Stimulated activated CD4-positive, alpha-beta T cell treated with anti-CD3 and anti-CD28 coated beads, Interleukin-1b, Interleukin-23, amount 100 ng/mL, for 24 hours (primary cell): ENCODE data around the gene SNX10.

Source experiments
- DNase-seq, 4 experiments: peaks; one replicate each; pipeline ENCODE4 v3.0.0-alpha.2; 2020; ENCODE audit warnings: low read depth in 4 of 4, low spot score in 1 of 4

SNX10 gene

DNA sequence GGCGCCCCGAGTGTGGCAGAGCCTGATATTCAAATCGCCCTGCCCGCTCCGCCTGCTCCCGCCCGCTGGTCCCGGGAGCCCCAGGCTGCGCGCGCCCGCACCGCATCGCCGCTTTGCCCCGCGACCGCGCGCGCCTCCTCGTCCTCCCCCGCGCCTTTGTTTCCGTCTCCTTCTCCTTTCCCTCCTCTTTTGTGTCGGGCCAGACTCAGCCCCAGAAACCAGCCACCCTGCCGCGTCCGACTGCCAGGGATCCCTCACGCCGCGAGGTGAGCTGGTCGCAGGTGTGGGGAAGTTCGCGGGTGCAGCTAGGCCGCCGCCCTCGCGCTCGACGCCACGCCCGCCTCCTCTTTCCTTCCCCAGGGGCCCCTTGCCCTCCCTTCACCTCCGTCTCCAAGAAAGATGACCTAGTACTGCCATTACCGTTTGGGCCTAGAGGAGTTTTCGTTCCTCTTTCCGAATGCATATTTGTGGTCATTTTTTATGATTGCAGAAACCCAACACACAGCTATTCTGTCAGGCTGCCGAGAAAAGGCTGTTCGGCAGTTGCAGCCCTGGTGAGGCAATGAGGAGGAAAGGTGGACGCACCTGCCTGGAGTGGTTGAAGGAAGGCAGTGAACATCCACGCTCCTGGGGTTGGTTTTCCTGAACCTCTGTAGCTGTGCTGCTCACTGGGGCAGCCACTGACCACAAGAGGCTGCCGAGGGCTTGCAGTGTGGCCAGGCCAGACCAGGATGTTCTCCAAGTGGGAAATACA is 107.3 kb downstream of the SNX10 start:
- DNase-seq: peak in 2 of 4 experiments; percentile 6 to 28

DNA sequence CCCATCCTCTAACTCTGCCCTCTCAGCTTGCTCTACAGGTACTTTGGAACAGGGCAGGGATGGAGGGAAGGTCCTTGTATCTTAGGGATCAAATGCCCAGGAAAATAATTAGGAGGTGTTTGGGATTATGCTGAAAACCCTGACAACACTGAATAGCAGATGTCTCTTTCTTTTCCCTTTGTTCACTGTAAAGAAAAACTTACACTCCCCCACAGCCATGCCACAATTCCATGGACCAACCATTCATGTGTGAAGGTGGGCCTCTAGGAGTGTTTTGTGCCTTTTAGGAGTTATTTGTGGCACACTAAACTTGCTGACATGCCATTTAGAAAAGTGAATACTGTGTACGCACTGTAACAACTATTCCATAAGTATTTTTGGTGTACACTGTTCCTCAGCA is 108.1 kb downstream of the SNX10 start:
- no peak for DNase-seq

DNA sequence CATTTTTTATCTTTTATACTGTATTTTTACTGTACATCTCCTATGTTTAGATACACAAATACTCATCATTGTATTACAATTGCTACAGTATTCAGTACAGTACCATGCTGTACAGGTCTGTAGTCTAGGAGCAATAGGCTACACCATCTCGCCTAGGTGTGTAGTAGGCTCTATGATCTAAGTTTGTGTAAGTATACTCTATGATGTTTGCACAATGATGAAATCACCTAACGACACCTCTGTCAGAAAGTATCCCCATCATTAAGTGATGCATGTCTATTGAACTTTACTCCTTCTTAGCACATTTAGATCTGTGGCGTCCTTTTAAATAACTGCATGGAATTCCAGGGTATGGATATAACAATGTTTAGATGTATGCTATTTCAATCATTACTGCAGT is 112.0 kb downstream of the SNX10 start:
- no peak for DNase-seq

- no peak for DNase-seq
These were observed 112.7 kb downstream of the SNX10 start for GRCh38 chr7:26404189-26404996.

- no peak for DNase-seq
These were observed 114.8 kb downstream of the SNX10 start for GRCh38 chr7:26406433-26406832.

DNA sequence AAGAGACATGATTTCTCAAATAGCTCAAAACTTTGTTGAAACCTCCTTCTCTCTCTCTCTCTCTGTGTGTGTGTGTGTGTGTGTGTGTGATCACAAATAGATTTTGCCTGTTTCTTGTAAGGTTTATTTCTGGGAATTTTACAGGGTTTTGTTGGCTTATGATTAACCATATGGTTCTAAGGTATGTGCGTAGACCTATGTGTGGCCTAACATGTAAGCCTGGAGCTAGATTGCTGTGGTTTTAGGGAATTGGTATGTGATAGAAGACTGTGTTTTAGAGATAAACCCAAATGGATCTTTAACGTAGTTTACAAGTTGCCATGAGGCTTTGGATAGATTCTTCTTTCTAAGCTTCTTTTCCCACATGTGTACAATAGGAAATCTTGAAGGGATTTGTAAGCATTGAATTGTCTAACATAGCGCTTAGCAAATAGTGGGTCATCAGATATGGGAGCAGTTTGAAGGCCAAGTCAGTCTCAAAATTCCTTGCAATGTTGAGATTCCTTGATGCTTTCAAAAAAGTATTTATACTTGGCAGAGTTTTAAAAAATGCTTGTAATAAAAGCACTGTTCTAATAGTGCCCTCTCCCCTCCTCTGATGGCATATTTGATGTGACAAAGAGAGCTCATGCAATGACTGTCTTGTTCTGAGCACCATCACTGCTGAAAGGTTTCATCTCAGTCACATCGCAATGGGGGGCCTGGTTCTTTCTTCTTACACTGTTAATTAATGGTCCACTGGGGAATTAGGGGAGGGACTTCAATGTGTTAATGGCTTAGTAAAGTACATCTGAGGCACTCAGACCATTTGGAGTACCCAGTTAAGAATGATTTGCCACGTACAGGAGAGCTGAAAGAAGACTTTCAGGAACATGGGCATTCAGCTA is 118.2 kb downstream of the SNX10 start:
- DNase-seq: no peak

GRCh38 chr7:26413007-26413691 is 121.5 kb downstream of the SNX10 start:
- DNase-seq: no peak

- DNase-seq: no peak
These were observed 124.3 kb downstream of the SNX10 start for GRCh38 chr7:26416004-26416403.

- DNase-seq: no peak
These were observed 126.3 kb downstream of the SNX10 start for GRCh38 chr7:26417911-26418413.

DNA sequence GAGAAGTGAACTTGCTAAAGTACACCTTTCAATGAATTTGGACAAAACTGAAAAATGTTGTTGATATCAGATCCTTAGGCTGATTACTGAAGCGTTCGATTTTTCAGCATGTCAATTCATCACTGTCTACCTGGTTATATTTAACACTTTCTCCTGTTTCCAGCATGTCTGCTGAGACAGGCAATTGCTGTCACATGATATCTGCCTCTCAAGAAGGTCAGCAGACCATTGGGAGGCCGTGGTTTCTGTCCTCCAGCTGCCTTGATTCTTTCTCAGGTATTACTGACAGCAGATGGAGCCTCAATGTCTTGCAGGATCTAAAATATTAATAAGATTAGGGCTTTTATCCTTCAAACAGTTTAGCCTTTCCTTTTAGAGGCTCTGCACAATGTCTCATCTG is 127.5 kb downstream of the SNX10 start:
- no peak for DNase-seq

DNA sequence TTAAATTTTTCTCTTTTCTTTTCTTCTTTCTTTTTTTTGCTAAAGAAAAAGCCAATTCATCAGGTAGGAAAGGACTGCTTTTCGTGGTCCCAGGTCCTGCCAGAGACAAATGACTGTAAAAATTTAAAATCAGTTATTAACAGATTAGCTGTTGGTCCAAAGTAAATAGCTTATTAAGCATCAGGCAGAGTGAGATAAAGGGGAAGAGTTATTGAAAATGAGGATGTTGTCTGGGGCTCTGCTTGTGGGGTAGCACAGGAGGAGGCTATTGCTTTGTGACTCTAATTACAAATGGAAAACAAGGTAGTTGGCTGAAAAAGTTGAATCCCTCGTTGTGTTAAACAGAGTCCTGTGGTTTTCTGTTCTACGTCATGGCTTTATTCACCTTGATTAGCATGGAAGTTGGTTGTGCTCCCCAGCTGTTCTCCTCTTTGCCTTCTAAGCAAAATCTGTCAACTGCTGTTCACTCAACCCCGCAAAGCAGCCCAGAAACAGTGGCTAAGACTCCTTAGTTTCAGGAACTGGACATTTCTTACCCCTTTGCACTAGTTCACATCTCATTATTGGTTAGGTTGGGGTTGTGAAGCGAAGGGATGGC is 128.9 kb downstream of the SNX10 start:
- DNase-seq: no peak

DNA sequence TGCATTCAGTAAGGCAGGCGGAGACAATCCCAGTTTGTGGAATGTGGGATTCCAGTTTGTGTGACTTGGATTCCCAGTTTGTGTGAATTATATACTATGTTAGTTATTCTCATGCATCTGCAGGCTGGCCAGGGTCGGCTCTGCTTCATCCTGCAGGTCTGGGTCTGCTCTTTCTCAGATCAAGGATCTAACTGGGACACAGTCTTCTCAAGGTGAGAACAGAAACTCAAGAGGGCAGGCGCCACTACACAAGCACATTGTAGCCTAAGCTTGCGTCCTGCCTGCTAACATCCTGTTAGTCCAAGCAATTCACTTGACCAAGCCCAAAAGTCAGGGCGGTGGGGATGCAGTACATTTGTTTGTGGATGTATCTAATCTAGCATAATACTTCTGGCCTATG is 131.1 kb downstream of the SNX10 start:
- DNase-seq: no peak

- no peak for DNase-seq
These were observed 131.8 kb downstream of the SNX10 start for GRCh38 chr7:26423436-26423835.
